Midbrain (tissue), 1 donor: ENCODE results near the gene TTYH1.
"Not testable (repeated sequence)": the region's sequence is repeated elsewhere in the genome, so short reads cannot be mapped to it uniquely, and the experiment has no call there.

Source experiments
- DNase-seq: peaks from one replicate; lab custom pipeline; 2025; lab: John Stamatoyannopoulos, UW

Gene TTYH1

DNA sequence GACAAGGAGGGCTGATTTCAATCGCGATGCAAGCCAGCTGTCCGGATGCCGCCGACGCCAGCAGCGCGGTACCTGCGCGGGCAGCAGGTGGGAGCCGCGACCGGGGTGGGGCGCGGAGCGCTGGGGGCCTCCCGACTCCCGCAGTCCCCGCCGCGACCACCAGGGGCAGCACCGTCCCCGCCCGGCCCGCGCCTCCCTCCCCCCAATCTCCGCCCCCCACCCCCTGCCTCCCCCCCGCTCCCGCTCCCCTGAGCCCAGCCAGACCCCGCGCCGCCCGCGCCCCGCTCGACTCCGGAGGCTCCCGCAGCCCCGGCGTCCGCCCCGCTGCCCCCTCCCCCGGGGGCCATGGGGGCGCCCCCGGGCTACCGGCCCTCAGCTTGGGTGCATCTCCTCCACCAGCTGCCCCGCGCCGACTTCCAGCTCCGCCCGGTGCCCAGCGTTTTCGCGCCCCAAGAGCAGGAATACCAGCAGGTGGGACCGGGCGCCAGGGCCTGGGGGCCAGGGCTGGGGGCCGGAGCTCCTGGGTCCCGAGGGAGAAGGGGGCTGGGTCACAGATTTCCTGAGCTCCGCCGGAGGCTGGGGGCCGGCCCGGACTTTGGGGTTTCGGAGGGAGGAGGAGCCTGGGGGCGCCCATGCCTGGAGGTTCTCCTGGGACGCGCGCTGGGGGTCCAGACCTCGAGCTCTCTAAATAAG lies at the start of gene TTYH1:
Gene TTYH1 (plus strand): TSS at position 257 of the 693 bp plus-strand sequence. CDS start 89 bp downstream, at position 346.
- DNase-seq, result peak; percentile 72

DNA sequence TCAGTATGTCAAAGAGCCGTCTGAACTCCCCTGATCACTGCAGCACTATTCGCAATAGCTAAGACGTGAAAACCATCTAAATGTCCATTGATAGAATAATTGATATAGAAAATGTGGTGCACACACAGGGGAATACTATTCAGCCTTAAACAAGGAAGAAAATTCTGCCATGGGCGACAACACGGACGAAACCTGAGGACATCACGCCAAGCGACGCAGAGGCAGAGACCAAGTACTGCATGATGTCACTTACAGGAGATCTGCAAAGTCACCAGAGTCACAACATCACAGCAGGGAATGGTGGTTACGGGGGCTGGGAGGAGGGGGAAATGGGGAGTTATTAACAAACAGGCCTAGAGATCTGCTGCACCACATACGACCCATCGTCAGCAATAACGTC lies 49.5 kb upstream of the TTYH1 start:
- not testable (repeated sequence) for DNase-seq

DNA sequence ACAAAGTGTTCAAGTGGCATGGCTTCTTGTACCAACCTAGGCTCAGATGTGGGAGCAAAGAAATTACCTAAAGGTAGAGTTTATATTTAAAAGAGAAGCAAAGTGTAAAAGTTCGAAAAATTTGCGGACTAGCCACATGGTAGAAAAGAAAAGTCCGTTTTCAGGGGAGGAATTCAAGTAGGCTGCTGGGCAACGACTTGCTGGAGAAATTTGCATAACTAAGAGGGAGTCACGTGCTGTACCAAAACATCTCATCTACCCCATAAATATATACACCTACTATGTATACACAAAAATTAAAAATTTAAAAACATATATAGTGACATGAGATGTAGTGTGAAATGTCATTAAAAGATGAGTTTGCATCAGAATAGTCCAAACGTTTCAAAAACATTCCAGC lies 48.5 kb upstream of the TTYH1 start:
- DNase-seq, result no peak

- DNase-seq, result no peak
These were observed 46.1 kb upstream of the TTYH1 start for GRCh38 chr19:54369082-54369687.

DNA sequence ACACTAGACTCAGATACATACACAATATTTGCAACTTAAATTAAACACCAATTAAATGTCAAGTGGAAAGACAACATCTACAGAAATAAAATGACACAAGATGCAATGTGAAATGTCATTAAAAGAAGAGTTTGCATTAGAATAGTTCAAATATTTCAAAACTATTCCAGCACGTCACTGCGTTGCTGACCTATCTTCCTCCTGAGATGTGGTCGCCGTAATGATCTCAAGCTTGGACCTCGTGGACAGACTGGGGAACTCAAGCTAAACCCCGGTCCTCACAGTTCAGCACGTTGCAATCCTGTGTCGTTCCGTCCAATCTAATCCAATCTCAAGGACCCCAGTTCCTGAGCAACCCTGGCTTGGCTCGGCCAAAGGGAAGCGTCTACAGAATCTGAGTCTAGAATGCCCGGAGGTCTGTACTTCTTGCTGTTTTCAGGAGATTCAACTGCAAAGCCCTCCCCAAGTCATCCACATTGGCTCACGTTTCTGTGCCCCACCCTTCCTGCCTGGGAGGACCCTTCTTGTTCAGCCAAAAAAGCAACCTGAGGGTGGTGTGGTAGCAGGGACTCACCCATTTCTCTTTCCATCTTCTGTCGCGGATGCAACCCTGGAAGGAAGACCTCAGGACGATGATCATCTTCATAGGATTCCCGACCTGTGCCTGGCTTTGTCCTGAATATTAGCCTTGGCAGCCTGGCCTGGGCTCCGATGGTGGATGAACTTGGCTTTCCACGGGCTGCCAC lies 45.4 kb upstream of the TTYH1 start:
- DNase-seq, result not testable (repeated sequence)

- not testable (repeated sequence) for DNase-seq
These were observed 44.8 kb upstream of the TTYH1 start for GRCh38 chr19:54370434-54370796.

DNA sequence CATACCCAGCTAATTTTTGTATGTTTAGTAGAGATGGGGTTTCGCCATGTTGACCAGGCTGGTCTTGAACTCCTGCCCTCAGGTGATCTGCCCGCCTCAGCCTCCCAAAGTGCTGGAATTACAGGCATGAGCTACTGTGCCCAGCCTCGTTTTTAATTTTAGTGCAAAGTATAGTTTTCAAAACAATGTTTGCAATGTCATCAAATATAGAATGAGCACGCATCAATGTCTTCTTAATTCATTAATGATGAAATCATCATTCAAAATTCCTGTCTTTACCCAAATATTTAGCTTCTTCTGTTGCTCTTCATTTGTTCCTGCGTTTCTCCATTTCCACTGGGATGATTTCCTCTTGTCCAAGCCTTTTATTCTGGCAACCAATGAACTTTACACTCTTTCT lies 43.8 kb upstream of the TTYH1 start:
- DNase-seq, result not testable (repeated sequence)

DNA sequence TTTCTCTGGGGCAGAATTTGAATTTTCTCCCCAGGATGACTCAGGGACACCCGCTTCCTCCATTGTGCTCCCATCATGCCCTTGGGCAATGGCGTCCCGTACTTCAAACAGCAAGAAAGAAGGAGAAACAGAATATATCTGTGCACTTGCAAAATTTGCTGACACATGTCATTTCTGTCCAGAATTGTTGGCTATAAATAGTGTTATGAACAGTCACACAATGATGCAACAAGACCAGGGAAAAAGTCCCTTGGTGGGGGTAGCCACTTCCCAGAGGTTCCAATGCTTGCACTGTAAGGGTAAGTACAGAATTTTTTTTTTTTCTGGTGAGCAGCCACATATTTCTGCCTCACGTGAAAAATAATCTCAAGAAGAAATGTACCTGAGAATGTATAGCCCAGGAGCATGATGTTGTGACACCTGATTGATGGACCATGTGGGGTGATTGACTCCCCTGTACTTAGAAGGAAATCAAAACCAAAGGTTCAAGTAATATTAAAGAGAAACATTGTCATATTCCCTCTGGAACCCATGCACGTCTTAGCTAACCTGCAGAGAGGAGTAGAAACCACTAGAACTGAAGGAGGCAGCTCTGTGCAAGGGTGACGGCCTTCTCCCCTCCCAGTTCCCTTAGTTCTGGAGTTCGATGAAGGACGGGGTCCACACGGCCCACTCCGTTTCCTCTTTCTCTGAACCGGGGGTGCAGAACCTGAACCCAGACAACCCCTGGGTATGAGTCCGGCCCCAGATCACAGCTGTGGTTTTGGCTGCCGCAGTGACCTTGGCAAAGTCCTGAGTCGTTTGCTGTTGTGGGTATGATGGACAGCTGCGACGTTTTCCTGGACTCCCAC lies 41.3 kb upstream of the TTYH1 start:
- DNase-seq, result no peak

DNA sequence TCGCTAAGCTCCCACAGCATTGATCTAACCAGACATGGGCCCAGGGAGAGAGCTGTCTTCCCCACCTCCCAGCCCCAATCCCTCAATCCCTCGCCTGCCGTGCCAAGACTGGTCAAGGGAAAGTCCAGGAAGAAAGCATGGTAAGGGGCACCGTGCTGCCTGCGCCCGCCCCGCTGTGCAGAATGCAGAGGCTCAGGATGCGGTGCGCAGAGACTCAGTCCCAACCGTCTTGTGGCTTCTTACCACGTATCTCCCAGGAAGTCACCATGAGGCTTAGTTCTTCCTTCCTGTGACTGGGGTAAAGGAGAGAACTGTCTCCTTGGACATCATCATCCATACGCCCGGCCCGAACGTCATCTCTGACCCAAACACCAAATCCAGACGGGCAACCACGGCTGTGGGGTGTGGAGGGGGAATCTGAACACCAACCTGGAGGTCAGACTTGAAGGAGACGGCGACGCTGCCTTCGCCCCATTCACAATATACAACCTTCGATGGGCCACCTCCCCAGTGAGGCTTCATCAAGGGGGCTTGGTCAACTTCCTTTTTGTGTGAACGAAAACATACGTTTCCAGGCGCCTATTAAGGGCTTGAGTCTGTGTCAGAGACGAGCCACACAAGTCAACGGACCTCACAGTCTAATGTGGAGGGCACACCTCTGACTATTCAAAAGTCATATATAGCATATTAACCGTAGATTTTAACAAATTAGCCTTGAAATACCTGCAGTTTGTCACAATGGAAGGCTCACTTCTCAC lies 39.9 kb upstream of the TTYH1 start:
- DNase-seq, result not testable (repeated sequence)

- DNase-seq, result no peak
These were observed 38.5 kb upstream of the TTYH1 start for GRCh38 chr19:54376610-54377285.

GRCh38 chr19:54379187-54379678 lies 36.0 kb upstream of the TTYH1 start:
- DNase-seq, result no peak

- DNase-seq, result no peak
These were observed 34.4 kb upstream of the TTYH1 start for GRCh38 chr19:54380897-54381296.

- not testable (repeated sequence) for DNase-seq
These were observed 33.2 kb upstream of the TTYH1 start for GRCh38 chr19:54382041-54382440.

- no peak for DNase-seq
These were observed 31.9 kb upstream of the TTYH1 start for GRCh38 chr19:54383330-54383729.

- DNase-seq, result no peak
These were observed 27.1 kb upstream of the TTYH1 start for GRCh38 chr19:54387991-54388801.

DNA sequence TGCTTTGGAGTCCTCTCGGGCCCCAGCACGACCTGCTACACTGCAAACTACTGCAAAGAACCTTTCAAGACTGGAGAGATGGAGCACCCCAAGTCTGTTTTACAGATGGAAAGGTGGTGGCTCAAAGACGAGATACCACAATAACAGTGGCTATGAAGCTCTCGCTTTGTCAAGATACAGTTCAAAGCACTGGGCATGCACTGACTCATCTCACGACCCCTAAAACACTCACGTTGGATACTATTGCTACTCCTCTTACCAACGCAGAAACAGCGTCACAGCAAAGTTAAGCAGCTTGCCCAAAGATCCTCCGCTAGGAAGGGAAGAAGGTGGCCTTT lies 26.5 kb upstream of the TTYH1 start:
- DNase-seq, result no peak

DNA sequence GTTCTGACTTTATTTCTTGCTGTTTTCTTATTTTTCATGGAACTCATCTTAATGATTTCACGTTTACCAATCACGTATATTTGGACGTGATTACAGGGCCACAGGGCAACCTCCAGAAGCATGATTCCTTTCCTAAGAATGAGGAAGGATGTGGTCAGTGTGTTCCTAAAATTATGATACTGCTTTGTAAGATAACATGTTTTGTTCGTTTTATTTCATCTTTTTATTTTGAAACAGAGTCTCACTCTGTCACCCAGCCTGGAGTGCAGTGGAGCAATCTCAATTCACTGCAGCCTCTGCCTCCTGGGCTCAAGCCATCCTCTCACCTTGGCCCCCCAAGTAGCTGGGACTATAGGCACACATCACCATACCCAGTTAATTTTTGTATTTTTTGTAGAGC lies 25.7 kb upstream of the TTYH1 start:
- DNase-seq, result no peak

DNA sequence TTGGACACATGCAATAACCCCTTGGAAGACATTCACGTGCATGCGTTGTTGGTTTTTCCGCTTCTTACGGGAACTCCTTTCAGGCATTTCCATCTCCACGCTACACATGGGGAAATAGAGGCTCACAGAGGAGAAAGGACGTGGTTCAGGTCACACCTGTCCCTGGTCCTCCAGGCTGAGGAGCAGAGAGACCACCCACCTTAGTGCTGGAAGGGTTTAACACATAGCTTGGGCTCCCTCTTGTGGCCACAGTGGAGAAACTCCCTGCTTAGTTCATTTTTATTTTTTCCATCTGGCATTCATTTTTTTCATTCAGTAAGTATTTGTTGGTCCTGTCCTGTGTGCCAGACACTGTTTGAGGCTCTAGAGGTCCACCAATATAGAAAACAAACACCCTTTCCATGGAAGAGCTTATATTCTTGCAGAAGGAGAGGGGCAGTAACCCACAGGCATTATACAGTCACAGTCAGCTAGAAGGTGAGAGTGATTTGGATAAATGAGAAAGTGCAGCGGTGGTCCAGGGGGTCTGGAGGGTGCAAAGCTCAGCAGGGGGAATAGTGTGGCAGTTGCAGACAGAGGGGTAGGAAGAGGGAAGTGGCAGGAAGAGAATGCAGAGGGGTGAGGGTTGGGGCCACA lies 24.2 kb upstream of the TTYH1 start:
- peak; percentile 26 for DNase-seq

DNA sequence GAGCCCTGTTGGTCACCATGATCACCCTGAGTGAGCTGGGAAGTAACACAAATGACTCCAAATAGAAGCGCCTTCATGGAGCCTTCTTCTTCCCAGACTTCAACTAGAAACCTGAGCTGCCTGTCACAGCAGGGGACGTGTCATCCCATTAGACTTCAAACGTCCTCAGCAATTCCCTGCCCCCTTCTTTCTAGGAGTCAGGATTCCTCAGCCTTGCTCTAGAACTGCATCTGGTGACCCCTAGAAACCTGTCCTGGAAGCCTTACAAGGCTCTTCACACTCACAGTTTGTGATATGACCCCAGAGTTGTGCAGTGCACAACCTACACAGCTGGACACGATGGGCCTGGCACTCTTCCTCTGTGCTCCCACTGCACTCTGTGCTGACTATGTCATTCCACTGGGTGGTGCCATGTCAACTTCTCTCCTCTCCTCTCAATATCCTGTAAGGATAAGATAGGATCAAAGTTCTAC lies 23.6 kb upstream of the TTYH1 start:
- no peak for DNase-seq
